Measurements from ENCODE around the gene KAT7. TPM values are rescaled to one million over a fixed set of nuclear protein-coding genes. Genes with fewer than 3 reads are reported as not detected.

KAT7 gene
- polyA plus RNA-seq, 1 of the 3 experiments (the other 2 are of a cell fraction): 20.2 TPM

GRCh38 chr17:49830605-49831004 lies 42.1 kb downstream of the KAT7 start:
- no peak overlapping the region for H3K4me2 ChIP-seq
- H3K27me3 ChIP-seq (ENCODE audit: insufficient read depth): no peaks in the 10 kb centered on the region
- 31% methylated on average over 1 of the region's 1 CpG for WGBS (ENCODE audit: low lambda C conversion rate)
- CTCF ChIA-PET: interaction anchor here (0.8 to 1.8 kb wide), 4 partner anchors 10 to 167 kb away, joined by 3 to 7 read pairs (median 4); no protein-coding TSS in a partner anchor
- H4K20me1 ChIP-seq (ENCODE audit: insufficient read depth): no peaks in the 10 kb centered on the region
- no peak overlapping the region for H3K4me3 ChIP-seq (ENCODE audit: low read depth in 2 of 2, low read length in 1 of 2)
- no peak for DNase-seq
- H3F3A ChIP-seq (replicated peaks; ENCODE audit: insufficient read depth): peaks cover 14% of the 10 kb centered on the region
- H3K27ac ChIP-seq (ENCODE audit: low read depth in 2 of 2, low read length in 1 of 2): peak overlapping the region in 1 of 2 experiments; percentile 1; a peak in 1 of 4 replicates
- peaks cover 0 to 10% of the 10 kb centered on the region in 2 experiments; a peak in 1 of 4 replicates for H3K4me1 ChIP-seq (ENCODE audit: control insufficient read depth in 1 of 2, insufficient read depth in 2 of 2, low read depth in 1 of 2, low read length in 1 of 2)
- no peaks in the 10 kb centered on the region for H3K79me2 ChIP-seq (ENCODE audit: insufficient read depth)
- no peak for TF ChIP-seq CTCF (IDR thresholded peaks at IDR 0.05)
- TF ChIP-seq YY1 (IDR thresholded peaks at IDR 0.05; ENCODE audit: low read depth): 0 out of 2 replicates have a peak, but pooled peaks have one; percentile 50
- TF ChIP-seq USF2 (IDR thresholded peaks at IDR 0.05; ENCODE audit: borderline replicate concordance, low read depth, low read length): no peak
- TF ChIP-seq POLR2AphosphoS5 (IDR thresholded peaks at IDR 0.05; ENCODE audit: low read depth, low read length): 0 out of 2 replicates have a peak, but pooled peaks have one; percentile 9
- TF ChIP-seq TCF12 (IDR thresholded peaks at IDR 0.05): no peak
- peak; percentile 55 for TF ChIP-seq JUND (IDR thresholded peaks at IDR 0.05)
- peak; percentile 64; the same call in 1 of the 2 replicates for TF ChIP-seq FOSL2 (IDR thresholded peaks at IDR 0.05; ENCODE audit: borderline replicate concordance, low read depth)
- no peaks in the 10 kb centered on the region for H3K9me3 ChIP-seq
- H2AFZ ChIP-seq (ENCODE audit: low read depth): no peak overlapping the region
- peaks cover 50 to 76% of the 10 kb centered on the region in 2 experiments for H3K36me3 ChIP-seq (replicated peaks in 1 of 2; ENCODE audit: control insufficient read depth in 1 of 2, insufficient read depth in 2 of 2, low read length in 1 of 2)
- no peak overlapping the region for H3K9ac ChIP-seq
- no peaks in the 10 kb centered on the region for H3K9me2 ChIP-seq
- POLR2A ChIA-PET: no interaction called here

DNA sequence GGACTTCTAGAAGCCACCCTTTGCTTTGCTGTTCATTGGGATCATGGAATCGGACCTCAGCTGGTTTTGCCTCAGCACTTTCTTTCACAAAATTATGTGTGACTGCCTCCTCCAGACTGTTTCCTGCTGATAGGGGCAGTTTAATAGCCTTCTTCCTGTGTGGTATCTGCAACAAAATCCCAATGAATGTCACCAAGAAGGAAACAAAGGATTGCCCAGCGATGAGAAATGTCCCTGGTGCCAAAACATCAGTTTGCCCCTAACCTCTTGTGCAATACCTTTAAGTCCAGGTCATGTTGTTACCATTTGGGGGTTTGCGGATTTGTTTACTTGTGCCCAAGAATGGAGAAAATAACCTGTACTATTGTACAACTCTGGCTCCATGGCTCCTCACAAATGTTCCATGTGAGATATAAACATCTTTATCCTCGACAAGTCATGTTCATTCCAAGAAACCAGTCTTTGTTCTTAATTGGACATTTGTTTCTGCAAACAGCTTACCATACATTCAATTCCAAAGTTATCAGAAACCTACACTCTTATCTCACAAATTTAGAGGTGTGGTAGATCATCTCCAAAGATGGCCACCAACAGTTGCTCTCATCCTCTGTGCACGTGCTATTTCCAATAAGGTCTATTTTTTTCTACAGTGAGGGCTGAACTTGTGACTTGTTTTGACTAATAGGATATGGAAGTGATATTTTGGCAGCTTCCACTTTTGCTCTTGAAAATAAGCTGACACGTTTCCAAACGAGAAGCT lies 44.5 kb downstream of the KAT7 start:
- peaks cover 14% of the 10 kb centered on the region for H3F3A ChIP-seq (replicated peaks; ENCODE audit: insufficient read depth)
- TF ChIP-seq RCOR1 (IDR thresholded peaks at IDR 0.05; ENCODE audit: low read length) (no peak), GABPA (IDR thresholded peaks at IDR 0.05; ENCODE audit: low read depth) (no peak), RXRA (IDR thresholded peaks at IDR 0.05; ENCODE audit: borderline replicate concordance, low read depth) (no peak), MEF2A (IDR thresholded peaks at IDR 0.05; ENCODE audit: borderline replicate concordance, low read depth) (no peak), FOXM1 (IDR thresholded peaks at IDR 0.05; ENCODE audit: low read depth) (no peak), GATA2 (CRISPR knock-in tag; IDR thresholded peaks at IDR 0.05) (no peak), FOXJ3 (CRISPR knock-in tag; IDR thresholded peaks at IDR 0.05) (no peak), USF2 (IDR thresholded peaks at IDR 0.05; ENCODE audit: borderline replicate concordance, low read depth, low read length) (no peak), SIN3A (IDR thresholded peaks at IDR 0.05; ENCODE audit: borderline replicate concordance, low read depth, low read length) (no peak), TAF1 (IDR thresholded peaks at IDR 0.05; ENCODE audit: borderline replicate concordance, low read depth, low read length) (no peak), FOSL2 (IDR thresholded peaks at IDR 0.05; ENCODE audit: borderline replicate concordance, low read depth) (no peak), EZH2phosphoT487 (IDR thresholded peaks at IDR 0.05; ENCODE audit: borderline replicate concordance, low read depth) (no peak)
- TF ChIP-seq, protein P1, sequence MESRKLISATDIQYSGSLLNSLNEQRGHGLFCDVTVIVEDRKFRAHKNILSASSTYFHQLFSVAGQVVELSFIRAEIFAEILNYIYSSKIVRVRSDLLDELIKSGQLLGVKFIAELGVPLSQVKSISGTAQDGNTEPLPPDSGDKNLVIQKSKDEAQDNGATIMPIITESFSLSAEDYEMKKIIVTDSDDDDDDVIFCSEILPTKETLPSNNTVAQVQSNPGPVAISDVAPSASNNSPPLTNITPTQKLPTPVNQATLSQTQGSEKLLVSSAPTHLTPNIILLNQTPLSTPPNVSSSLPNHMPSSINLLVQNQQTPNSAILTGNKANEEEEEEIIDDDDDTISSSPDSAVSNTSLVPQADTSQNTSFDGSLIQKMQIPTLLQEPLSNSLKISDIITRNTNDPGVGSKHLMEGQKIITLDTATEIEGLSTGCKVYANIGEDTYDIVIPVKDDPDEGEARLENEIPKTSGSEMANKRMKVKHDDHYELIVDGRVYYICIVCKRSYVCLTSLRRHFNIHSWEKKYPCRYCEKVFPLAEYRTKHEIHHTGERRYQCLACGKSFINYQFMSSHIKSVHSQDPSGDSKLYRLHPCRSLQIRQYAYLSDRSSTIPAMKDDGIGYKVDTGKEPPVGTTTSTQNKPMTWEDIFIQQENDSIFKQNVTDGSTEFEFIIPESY (IDR thresholded peaks at IDR 0.05; ENCODE audit: borderline replicate concordance, low read depth): no peak
- TF ChIP-seq, protein P2, sequence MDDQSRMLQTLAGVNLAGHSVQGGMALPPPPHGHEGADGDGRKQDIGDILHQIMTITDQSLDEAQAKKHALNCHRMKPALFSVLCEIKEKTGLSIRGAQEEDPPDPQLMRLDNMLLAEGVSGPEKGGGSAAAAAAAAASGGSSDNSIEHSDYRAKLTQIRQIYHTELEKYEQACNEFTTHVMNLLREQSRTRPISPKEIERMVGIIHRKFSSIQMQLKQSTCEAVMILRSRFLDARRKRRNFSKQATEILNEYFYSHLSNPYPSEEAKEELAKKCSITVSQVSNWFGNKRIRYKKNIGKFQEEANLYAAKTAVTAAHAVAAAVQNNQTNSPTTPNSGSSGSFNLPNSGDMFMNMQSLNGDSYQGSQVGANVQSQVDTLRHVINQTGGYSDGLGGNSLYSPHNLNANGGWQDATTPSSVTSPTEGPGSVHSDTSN (IDR thresholded peaks at IDR 0.05): no peak
- H3K9me2 ChIP-seq: no peaks in the 10 kb centered on the region
- DNase-seq: no peak
- no peaks in the 10 kb centered on the region for H3K79me2 ChIP-seq (ENCODE audit: insufficient read depth)
- no peak overlapping the region for H3K4me3 ChIP-seq (ENCODE audit: low read depth in 2 of 2, low read length in 1 of 2)
- H3K4me1 ChIP-seq (ENCODE audit: control insufficient read depth in 1 of 2, insufficient read depth in 2 of 2, low read depth in 1 of 2, low read length in 1 of 2): peaks cover 0 to 16% of the 10 kb centered on the region in 2 experiments; a peak in 1 of 4 replicates
- H3K9ac ChIP-seq: no peak overlapping the region
- WGBS (ENCODE audit: low lambda C conversion rate): 97% methylated on average over 7 of the region's 7 CpGs
- H3K36me3 ChIP-seq (replicated peaks in 1 of 2; ENCODE audit: control insufficient read depth in 1 of 2, insufficient read depth in 2 of 2, low read length in 1 of 2): peaks cover 29 to 53% of the 10 kb centered on the region in 2 experiments
- no peak overlapping the region for H3K27ac ChIP-seq (ENCODE audit: low read depth in 2 of 2, low read length in 1 of 2)
- ChIA-PET CTCF (interaction anchor here (0.9 to 3.3 kb wide), 5 partner anchors 11 to 277 kb away, joined by 3 to 13 read pairs (median 5); no protein-coding TSS in a partner anchor), POLR2A (no interaction called here)
- no peaks in the 10 kb centered on the region for H4K20me1 ChIP-seq (ENCODE audit: insufficient read depth)
- no peak overlapping the region for H2AFZ ChIP-seq (ENCODE audit: low read depth)
- no peaks in the 10 kb centered on the region for H3K9me3 ChIP-seq
- no peak overlapping the region for H3K4me2 ChIP-seq
- no peaks in the 10 kb centered on the region for H3K27me3 ChIP-seq (ENCODE audit: insufficient read depth)

Measured in SK-N-SH (cell line).